Measurements from ENCODE around the gene CSGALNACT2.

GRCh38 chr10:43193496-43194080 lies 55.3 kb downstream of the CSGALNACT2 start:
- TF ChIP-seq POLR2A (IDR thresholded peaks at IDR 0.05; ENCODE audit: extremely low read depth, insufficient read length) (no peak), MAX (IDR thresholded peaks at IDR 0.05; ENCODE audit: low read depth, low read length) (no peak), MYC (IDR thresholded peaks at IDR 0.05; ENCODE audit: low read depth, low read length) (no peak)
- TF ChIP-seq, protein P1, sequence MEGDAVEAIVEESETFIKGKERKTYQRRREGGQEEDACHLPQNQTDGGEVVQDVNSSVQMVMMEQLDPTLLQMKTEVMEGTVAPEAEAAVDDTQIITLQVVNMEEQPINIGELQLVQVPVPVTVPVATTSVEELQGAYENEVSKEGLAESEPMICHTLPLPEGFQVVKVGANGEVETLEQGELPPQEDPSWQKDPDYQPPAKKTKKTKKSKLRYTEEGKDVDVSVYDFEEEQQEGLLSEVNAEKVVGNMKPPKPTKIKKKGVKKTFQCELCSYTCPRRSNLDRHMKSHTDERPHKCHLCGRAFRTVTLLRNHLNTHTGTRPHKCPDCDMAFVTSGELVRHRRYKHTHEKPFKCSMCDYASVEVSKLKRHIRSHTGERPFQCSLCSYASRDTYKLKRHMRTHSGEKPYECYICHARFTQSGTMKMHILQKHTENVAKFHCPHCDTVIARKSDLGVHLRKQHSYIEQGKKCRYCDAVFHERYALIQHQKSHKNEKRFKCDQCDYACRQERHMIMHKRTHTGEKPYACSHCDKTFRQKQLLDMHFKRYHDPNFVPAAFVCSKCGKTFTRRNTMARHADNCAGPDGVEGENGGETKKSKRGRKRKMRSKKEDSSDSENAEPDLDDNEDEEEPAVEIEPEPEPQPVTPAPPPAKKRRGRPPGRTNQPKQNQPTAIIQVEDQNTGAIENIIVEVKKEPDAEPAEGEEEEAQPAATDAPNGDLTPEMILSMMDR (IDR thresholded peaks at IDR 0.05; ENCODE audit: low read depth, low read length) = no peak

Measured in NB4 (cell line).